Erythroblast (primary cell): Measurements from ENCODE around the gene TMEM203.

Experiments used
- GATA1 ChIP-seq: IDR thresholded peaks from 2 replicates; pipeline ENCODE4 v1.6.1; 2011; ENCODE audit warnings: low read depth, mild to moderate bottlenecking, control low read depth, low read length, moderate library complexity
- POLR2A ChIP-seq: IDR thresholded peaks from 2 replicates; pipeline ENCODE4 v1.6.1; 2011; ENCODE audit warnings: mild to moderate bottlenecking, low read length

DNA sequence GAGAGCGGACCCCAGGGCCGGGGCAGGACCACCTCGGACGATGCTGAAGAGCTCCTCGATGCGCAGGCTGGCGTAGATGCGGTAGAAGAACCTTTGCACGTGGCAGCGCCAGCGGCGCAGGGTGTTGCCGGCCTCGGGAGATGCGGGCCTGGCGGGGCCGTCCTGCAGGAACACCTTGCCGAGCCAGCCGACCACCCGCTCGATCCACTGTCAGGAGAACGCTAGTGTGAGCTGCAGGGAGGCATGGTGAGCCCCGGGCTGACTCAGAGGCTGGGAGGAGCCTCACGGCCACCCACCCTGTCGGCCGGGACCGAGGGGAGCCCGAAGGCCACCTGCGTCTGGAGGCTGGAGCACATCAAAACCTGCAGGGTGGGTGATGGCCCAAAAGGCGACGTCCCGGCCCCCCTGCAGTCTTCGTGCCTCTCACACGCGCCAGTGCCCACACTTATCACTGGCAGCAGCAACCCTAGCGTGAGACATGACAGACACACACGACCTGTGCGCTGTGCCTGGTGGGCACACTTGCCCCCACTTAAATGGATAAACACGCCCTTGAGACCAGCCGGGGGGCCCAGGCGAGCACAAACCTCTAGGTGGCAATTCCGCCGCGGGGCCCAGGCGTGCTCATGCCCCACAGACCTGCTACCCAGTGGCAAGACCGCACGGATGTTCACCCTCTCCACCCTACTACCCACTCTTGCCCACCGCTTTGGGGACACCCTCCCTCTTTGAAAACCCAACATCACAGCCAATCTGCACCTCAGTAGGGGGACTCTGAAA is 20.4 kb downstream of the TMEM203 start:
- TF ChIP-seq POLR2A, result no peak
- no peak for TF ChIP-seq GATA1
